ENCODE measurements around the gene HSPA9.

Gene HSPA9

DNA sequence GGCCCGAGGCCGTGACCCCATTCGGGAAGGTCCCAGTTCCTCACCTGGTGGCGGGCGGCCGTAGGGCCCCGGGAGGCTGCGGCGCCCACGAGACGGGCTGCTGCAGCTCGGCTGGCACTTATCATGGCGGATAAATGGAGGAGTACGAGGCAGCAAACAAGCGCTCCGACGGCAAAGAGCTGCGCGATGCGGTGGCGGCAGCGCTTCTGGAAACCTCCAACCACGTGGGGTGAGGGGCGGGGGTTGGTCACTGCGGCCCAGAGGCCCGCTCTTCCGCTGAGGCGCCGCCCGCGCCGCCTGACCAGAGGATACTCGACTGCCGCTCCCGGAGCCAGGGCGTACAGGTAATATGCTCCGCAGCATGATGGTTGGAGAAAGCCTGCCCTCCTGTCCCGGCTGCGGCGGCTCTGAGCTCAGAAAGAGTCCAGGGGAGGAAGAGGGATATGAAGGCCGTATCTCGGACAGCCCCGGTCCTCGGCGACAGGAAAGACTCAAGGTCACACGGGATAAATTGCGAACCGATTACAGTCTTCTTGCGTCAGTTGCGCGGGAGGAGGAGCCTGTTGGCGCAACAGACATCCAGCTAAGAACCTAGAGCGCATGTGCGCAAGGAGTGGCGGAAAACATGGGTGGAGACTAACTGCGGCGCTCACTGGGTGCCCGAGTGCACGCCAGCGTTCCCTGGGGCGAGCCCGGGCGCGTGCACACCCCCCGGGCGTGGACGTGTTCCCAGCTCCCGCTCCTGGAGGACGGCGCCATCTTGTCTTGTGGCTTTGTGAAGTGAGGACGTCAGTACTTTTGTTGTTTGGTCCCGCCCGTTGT lies at the start of gene HSPA9:
HSPA9 (minus strand) TSS at position 208 of the 822 bp plus-strand sequence; CDS start at position 125, 83 bp downstream.
- peak; percentile 96 to 98 for DNase-seq

DNA sequence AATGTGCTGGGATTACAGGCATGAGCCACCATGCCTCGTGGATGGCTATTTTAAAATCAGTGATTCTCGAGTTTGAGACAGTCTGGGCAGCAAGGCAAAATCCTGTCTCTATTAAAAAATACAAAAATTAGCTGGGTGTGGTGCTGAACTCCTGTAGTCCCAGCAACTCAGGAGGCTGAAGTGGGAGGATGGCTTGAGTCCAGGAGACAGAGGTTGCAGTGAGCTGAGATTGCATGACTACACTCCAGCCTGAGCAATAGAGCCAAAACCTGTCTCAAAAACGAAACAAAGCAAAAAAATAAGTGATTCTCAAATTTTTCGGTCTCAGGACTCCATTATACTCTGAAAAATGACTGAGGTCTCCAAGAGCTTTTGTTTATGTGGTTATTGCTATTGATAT lies 47.9 kb upstream of the HSPA9 start:
- DNase-seq: no peak

DNA sequence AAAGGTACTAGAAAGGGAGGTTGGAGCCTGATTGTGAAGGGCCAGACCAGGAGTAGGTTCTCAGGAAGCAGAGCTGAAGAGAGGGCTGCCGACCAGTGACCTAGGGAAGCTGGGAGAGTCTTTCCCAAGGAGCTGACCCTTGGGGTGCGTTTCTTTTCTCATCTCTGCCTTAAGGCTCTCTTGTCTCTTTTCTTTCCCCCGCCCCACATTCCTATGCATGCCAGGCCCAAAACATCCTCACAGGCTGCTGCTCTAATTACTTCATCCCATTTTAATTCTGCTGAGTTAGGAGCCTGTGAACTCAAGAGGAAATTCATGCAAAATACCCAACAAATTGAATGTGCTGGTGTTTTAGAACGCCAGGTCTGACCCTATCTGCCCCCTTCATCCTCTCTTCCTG lies 46.9 kb upstream of the HSPA9 start:
- no peak for DNase-seq

DNA sequence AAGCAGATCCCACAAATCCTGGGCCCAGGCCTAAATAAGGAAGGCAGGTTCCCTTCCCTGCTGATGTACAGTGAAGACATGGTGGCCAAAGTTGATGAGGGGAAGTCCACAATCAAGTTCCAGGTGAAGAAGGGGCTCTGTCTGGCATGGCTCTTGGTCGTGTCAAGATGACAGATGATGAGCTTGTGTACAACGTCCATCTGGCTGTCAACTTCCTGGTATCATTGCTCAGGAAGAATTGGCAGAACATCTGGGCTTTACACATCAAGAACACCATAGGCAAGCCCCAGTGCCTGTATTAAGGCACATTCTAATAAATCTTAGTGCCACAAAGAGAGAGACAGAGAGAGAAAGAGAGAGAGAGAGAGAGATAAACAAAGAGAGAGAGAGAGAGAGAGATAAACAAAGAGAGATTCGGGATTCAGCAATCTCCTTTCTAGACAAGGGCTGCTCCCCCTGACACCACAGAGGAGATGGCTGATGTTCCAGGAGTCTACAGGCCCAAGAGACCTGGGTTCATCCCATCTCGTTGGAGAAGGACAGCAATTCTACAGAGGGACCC lies 45.5 kb upstream of the HSPA9 start:
- no peak for DNase-seq

DNA sequence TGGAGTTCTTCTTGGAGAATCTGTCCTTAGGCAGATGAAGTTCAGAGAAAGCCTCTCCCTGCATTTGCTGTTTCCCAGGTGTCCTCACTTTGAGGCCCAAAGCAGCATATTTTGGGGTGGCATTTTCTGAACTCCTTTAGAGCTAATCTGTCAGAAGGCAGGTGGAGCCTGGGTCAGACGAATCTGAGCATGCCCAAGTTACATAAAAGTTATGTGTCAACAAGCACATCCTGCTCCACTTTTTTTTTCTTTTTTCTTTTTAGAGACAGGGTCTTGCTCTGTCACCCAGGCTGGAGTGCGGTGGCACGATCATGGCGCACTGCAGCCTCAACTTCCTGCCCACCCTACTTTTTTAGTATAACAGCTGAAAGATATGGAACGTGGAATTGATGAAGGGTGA lies 41.3 kb upstream of the HSPA9 start:
- DNase-seq: no peak

DNA sequence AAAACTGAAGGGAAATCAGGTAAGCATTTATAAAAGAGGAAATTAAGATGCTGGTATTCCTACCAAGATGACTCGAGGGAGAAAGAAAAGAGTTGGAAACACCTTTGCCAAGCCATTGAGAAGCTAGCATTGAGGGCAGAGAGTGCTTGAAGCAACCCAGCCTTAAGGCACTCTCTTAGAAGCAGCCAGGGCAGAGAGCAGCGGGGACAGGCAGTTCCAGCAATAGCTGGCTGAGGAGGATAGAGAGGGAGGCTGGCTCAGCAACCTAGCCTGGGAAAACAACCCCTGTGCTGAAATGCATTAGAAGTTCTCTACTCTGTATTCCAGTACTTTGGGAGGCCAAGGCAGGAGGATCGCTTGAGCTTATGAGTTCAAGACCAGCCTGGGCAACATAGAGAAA lies 40.3 kb upstream of the HSPA9 start:
- DNase-seq: no peak

- DNase-seq: peak in 1 of 2 donors; percentile 74
These were observed 36.5 kb upstream of the HSPA9 start for GRCh38 chr5:138611678-138612218.

DNA sequence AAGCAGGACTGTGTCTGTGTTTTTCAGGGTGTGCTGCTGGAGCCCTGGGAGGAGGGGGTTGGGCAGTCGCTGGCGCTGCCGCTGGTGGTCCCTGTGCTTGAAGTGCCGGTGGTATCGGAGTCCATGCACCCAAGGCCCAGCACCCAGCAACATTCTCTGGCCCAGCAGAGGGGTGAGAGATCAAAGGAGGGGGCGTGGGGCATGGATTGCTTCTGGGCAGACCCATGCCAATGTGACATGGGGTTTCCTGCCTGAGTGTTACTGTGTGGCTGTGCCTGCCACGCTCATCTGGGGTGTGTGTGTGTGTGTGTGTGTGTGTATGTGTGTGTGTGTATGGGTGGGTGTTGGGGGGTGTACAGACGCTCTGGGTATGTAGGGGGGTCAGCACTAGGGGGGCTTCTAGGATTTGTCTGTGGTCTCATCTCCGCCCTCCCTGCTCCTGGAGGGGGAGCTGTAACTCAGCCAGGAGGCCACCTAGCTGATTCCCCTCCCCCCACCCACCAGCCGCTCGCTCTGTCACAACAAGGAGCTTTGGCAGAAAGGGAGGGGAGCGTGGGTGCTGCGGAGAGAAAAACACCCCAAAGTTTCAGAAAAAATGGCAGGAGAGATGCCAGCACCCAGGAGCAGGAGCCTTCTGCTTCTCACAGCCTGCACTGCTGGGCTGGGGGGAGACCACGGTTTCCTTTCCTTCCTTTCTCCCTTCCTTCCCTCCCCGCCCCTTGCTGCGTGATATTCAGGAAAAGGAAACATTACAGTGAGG lies 35.9 kb upstream of the HSPA9 start:
- DNase-seq: peak; percentile 73 to 74

DNA sequence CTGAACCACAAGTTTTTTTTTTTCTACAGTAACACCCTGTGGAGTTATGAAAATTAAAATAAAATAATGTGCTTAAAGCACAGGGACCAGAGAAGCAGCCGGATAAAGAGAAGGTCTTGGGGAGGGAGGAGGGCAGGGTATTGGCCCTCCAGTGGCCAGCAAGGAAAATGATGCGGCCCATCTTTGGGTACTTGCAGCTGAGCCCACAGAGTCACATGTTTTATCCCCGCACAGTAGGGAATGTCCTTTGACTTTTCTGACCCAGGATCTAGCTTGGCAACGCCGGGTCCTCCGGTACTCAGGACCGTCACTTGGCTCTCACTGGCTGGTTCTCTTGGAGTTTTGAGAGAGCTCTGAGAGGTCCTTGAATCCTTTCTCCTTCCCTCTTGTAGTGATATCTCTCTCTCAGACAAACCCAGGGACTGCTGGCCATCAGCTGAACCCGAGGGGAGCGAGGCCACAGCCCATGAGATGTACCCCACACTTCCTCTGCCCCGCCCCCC lies 35.3 kb upstream of the HSPA9 start:
- DNase-seq: peak; percentile 53 to 54

DNA sequence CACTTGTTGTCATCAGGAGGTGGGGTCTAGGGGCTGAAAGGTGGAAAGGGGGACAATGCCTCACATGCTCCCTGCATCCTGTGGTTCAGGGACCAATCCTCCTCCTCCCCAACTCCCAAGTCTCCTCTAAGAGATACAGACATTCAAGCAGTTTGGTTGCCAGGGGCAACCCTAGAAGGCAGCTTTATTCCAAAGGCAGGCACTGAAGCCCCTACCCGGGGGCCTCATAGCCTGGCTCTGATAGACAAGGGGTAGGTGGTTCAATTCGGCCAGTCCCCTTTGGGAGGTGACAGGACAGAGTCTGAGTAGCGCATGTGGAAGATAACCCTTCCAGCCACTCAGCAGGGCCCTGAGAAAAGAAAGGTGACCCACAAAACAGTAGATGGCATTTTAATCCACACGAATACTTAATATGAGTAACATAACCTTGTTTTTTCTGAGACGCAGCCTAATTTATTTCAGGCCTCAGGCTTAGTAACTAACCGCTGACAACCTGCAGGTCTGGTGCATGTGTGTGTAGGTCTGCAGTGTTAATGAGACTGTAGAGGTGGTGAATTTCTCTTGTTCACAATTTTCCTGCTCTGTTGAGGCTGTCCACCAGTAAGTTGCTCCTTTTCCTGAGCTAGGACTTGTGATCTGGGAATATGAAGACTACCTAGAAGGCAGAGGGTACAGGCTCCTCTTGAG lies 31.3 kb upstream of the HSPA9 start:
- no peak for DNase-seq

DNA sequence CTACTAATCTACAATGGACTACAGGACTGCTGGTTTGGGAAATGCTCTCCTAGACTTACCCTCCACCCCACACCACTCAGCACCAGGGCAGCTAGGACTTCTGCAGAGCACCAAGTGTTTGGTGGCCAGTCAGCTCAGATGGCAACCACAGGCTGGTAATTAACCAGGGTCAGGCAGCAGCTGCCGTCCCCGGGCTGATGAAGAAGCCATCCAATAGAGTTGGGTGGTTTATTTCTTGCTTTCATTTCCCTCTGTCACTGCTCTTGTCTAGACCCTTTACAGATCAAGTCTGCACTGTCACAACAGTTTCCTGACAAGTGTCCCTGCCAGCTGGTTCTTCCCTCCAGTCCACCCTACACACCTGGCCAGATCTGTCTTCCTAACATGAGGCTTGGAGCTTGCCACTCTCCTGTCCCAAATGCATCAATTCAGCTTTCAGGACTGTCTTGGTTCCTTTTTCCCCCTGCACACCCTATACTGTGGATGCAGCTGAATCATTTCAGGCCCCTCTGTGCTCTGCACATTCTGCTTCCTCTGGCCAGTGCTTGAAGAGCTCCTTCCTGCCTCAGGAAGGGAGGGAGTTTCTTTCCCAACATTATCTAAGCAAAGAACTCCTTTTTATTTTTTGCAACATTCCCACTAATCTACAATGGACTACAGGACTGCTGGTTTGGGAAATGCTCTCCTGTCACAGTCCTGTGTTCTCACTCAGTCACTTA lies 30.2 kb upstream of the HSPA9 start:
- no peak for DNase-seq

DNA sequence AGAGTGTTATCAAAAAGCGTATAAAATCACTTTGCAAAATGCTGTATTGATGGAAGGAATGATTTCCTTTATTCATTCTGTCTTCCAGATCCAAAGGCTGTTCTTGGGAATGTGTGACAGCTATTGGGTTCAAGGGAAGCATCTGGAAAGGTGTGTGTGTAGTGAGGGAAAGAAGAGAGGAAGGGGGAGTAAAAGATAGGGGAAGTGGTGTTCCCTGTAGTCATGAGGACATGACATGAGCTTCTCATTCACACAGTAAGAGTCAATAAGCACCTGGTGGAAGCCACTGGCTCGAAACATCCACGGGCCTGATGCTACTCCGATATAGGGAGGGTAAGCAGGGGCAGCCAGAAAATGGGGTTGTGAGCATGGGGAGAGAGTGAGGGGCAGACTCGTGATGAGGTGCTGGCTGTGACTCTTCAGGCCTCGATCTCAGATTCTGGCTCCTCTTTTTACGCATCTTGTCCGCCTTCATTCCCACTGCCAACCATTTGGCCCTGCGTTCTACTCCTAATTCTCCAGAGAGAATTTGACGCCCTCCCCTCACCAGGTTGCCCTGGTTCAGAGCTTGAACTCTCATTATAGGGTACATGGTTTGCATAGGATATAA lies 29.1 kb upstream of the HSPA9 start:
- no peak for DNase-seq

- DNase-seq: no peak
These were observed 28.2 kb upstream of the HSPA9 start for GRCh38 chr5:138603249-138603920.

DNA sequence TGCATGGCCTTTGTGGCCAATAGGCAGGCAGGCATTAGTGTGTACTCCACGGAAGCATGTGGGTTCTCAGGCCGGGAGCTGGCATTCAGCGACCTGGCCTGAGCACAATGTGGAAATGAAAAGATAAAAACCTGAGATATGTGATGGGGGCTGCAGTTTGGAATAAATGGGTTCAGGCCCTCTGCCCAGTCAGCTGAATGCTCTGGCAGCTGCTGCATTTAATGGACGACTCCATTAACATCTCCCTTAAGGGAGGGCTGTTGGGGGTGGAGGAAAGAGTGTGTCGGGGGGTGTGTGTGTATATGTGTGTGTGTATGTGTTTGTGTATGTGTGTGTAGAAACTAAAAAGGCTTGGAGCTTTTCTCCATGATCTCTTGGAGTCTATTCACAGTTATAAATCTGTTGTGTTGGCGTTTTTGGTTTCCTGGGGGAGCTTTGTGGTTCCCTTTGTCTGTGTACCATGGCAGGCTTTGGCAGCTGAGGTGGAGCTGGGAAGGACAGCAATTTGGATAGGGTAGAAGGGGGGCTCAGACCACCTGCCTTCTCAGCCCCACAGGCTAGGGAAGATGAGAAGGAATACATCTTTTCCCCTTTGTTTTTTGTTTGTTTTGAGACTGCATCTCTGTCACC lies 27.3 kb upstream of the HSPA9 start:
- no peak for DNase-seq

GRCh38 chr5:138601444-138601843 lies 26.2 kb upstream of the HSPA9 start:
- no peak for DNase-seq

- DNase-seq: no peak
These were observed 25.2 kb upstream of the HSPA9 start for GRCh38 chr5:138600446-138600845.

DNA sequence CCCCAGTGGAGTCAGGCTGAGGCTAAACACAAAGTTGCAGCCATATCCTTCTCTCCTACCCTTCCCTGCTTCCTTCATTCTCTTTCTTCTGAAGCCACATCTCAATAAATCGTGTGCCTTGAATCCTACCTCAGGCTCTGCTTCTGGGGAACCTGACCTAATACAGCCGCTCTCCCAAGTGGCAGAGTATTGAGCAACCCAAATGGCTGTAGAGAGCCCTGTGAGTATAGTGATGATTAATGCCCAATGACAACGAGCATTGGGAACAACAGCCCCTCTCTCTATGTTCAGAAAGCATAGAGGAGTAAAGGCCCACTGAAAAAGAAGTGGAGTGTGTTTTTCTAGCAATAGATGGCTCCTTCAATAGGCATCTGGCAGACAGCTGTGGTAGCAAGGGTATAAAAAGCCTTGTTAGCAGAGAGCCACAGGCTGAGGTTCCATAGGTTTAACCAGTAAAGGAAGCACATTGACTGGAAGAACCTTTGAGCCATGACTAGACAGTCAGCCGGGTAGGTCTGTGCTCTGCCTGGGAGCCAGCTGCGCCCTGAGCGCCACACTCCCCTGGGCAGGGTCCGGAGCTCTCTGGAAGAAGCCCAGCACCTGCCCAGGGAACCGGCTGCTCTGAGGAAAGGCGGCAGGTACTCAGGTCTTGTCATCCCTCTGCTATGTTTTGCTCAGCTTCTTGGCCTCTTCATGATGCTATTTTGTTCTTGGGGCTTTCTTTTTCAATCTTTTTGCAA lies 22.6 kb upstream of the HSPA9 start:
- no peak for DNase-seq

GRCh38 chr5:138596105-138596881 lies 21.1 kb upstream of the HSPA9 start:
- peak in 1 of 2 donors; percentile 37 for DNase-seq

Data from hippocampal formation (tissue), 2 donors.